AG10803 (cell line): ENCODE results near the gene CACNB2.

Experiments used
- DNase-seq: peaks from one replicate; pipeline ENCODE4 v3.0.0; 2010; ENCODE audit warnings: low read depth
- H3K4me3 ChIP-seq: 2 replicates; pipeline ENCODE4 v1.5.1; 2011; ENCODE audit warnings: mild to moderate bottlenecking, low read length, control low read depth
- TF ChIP-seq, protein P1 (sequence below): conservative IDR thresholded peaks from 2 replicates; pipeline ENCODE4 v1.5.1; 2011; ENCODE audit warnings: mild to moderate bottlenecking, low read length, control low read depth, inconsistent platforms

CACNB2 gene

GRCh38 chr10:18554479-18554878, 414.3 kb downstream of the CACNB2 start:
- no peak overlapping the region for H3K4me3 ChIP-seq
- TF ChIP-seq, protein P1, sequence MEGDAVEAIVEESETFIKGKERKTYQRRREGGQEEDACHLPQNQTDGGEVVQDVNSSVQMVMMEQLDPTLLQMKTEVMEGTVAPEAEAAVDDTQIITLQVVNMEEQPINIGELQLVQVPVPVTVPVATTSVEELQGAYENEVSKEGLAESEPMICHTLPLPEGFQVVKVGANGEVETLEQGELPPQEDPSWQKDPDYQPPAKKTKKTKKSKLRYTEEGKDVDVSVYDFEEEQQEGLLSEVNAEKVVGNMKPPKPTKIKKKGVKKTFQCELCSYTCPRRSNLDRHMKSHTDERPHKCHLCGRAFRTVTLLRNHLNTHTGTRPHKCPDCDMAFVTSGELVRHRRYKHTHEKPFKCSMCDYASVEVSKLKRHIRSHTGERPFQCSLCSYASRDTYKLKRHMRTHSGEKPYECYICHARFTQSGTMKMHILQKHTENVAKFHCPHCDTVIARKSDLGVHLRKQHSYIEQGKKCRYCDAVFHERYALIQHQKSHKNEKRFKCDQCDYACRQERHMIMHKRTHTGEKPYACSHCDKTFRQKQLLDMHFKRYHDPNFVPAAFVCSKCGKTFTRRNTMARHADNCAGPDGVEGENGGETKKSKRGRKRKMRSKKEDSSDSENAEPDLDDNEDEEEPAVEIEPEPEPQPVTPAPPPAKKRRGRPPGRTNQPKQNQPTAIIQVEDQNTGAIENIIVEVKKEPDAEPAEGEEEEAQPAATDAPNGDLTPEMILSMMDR = no peak

GRCh38 chr10:18556522-18557147, 416.4 kb downstream of the CACNB2 start:
- no peak for DNase-seq
- H3K4me3 ChIP-seq = no peak overlapping the region
- TF ChIP-seq, protein P1 = no peak

More at GRCh38 chr10:18554479-18554878, 414.3 kb downstream of the CACNB2 start:
- DNase-seq = peak; percentile 14

GRCh38 chr10:18557960-18558359, 417.7 kb downstream of the CACNB2 start:
- TF ChIP-seq, protein P1 = no peak
- no peak overlapping the region for H3K4me3 ChIP-seq
- peak; percentile 11 for DNase-seq

- DNase-seq = no peak
- H3K4me3 ChIP-seq = no peak overlapping the region
- TF ChIP-seq, protein P1 = no peak
Measured at GRCh38 chr10:18561861-18562551, 421.8 kb downstream of the CACNB2 start.

DNA sequence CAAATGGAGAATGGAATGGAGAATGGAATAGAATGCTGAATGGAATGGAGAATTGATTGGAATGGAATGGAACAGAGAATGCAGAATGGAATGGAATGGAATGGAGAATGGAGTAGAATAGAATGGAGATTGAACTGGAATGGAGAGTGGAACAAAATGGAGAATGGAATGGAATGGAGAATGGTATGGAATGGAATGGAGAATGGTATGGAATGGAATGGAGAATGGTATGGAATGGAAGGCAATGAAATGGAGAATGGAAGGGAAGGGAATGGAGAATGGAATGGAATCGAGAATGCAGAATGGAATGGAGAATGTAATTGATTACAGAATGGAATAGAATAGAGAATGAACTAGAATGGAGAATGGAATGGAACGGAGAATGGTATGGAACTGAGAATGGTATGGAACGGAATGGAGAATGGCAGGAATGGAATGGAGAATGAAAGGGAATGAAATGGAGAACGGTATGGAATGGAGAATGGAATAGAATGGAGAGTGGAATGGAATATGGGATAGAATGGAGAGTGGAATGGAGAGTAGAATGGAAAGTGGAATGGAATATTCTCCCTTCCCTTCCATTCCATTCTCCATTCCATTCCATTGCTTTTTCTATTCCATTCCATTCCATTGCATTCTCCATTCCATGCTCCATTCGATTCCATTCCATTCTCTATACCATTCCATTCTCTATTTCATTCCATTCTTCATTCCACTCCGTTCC, 422.9 kb downstream of the CACNB2 start:
- H3K4me3 ChIP-seq = no peak overlapping the region
- TF ChIP-seq, protein P1 = no peak

DNA sequence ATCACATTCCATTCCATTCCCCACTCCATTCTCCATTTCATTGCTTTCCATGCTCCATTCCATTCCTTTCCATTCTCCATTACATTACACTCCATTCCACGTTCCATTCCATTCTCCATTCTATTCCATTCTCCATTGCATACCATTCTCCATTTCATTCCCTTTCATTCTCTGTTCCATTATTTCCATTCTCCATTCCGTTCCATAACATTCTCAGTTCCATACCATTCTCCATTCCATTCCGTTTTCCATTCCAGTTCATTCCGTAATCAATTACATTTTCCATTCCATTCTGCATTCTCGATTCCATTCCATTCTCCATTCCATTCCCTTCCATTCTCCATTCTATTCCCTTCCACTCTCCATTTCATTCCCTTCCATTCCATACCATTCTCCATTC, 424.8 kb downstream of the CACNB2 start:
- H3K4me3 ChIP-seq = no peak overlapping the region
- TF ChIP-seq, protein P1 = no peak
- DNase-seq = no peak

More for the DNA sequence above, 422.9 kb downstream of the CACNB2 start:
- DNase-seq = no peak

DNA sequence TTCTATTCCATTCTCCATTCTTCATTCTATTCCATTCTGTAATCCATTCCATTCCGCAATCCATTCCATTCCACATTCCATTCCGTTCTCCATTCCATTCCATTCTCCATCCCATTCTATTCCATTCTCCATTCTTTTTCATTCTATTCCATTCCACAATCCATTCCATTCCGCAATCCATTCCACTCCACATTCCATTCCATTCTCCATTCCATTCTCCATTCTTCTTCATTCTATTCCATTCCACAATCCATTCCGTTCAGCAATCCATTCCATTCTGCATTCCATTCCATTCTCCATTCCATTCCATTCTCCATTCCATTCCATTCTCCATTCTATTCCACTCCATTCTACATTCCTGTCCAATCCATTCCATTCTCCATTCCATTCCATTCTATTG, 426.0 kb downstream of the CACNB2 start:
- H3K4me3 ChIP-seq = no peak overlapping the region
- DNase-seq = no peak
- TF ChIP-seq, protein P1 = no peak
